Activated naive CD4-positive, alpha-beta T cell treated with anti-CD3 and anti-CD28 coated beads, Interleukin-2, amount 50 U/mL, for 16 hours (primary cell): Measurements from ENCODE around the gene IGF2BP2.

ENCODE experiments used
- DNase-seq: peaks from one replicate; pipeline ENCODE4 v3.0.0-alpha.2; 2020

The IGF2BP2 gene

GRCh38 chr3:185631508-185632206 lies 193.2 kb downstream of the IGF2BP2 start:
- DNase-seq: no peak

DNA sequence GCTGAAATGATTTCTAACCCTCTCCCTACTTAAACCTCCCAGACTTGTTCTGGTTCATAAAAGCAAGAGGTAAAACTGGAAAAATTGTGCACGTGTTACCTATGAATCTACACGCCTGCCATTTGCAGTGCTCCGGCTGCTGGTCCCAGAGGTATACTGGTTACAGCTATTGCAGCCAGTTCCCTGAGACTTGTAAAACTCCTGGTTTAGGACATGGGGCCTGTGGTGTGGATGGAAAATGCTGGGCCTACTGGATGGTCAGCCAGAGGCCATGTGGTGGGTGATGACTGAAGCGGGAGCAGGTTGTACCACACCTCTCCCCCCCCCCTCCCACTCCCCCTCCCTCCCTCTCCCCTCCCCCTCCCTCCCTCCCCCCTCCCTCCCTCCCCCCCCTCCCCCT lies 193.7 kb downstream of the IGF2BP2 start:
- no peak for DNase-seq

DNA sequence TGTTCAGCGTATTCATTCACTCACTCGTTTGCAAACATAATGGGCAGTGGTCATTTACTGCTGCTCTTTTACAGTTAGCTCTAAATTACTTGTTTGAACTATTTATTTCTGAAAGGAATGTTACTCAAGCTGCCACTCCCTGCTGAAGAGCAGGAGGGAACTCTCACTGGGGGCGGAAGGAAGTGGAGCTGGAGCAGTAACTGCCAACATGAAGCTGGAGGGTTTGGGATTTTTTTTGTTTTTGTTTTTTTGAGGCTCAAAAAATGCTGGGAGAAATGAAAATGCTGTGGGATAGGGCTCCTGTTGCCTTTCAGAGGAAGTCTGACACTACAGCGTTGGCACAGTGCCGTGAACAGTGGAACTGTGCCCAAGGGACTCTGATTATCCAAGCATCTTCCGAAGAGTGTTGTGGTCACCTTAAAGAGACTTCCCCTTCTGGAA lies 194.6 kb downstream of the IGF2BP2 start:
- no peak for DNase-seq

- DNase-seq: no peak
Measured at GRCh38 chr3:185629554-185630181, 195.2 kb downstream of the IGF2BP2 start.

- no peak for DNase-seq
Measured at GRCh38 chr3:185625784-185626183, 199.1 kb downstream of the IGF2BP2 start.

- DNase-seq: no peak
Measured at GRCh38 chr3:185623939-185624665, 200.7 kb downstream of the IGF2BP2 start.

DNA sequence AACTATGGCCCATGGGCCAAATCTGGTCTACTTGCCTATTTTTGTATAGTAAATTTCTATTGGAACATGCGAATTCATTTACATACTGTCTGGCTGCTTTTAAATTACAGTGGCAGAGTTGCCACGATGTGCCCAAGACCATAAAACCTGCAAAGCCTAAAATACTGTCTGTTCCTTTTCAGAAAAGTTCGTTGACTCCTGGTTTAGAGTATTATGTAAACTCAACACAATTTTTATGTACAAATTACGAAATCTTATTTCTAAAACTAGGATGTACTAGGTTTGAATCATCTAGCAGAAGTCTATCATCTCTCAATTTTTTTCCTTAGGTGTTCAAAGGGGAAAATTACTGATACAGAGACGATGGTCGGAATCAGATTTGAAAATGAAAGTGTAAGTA lies 211.8 kb downstream of the IGF2BP2 start:
- DNase-seq: no peak

DNA sequence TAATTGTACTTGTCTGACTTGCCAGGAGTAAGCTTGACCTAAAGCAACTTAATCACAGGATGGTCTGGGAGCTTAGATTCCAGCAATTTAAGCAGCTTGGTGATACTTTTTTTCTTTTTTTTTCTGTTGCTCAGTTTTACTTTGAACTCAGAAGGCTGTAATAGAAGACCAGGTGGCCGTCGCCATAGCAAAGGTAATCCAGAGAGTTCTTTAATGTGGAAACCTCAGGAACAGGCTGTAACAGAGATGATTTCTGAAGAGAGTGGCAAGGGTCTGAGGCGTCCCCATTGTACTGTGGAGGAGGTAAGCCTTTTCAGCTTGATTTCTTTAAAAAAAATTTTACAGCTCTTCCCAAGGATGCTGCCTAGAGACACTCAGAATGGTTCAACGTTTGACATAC lies 218.6 kb downstream of the IGF2BP2 start:
- no peak for DNase-seq

DNA sequence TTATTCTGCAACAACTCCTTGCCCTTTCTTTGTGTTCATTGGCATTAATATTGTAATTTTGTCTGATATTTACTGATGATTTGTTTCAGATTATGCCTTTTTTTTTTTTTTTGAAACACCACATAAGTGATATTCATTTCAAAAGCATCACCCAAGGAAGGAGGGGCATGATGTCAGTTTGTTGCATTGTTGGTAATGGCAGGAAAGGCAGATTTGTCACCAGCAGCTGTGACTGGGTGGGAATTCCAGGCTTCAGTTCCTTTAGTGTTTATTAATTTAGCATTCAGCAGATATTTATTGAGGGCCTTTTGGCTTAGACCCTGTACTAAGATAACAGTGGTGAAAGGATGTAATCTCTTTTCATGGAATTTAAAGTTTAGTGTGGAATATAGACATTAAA lies 219.3 kb downstream of the IGF2BP2 start:
- DNase-seq: no peak

GRCh38 chr3:185595526-185595925 lies 229.3 kb downstream of the IGF2BP2 start:
- DNase-seq: no peak

DNA sequence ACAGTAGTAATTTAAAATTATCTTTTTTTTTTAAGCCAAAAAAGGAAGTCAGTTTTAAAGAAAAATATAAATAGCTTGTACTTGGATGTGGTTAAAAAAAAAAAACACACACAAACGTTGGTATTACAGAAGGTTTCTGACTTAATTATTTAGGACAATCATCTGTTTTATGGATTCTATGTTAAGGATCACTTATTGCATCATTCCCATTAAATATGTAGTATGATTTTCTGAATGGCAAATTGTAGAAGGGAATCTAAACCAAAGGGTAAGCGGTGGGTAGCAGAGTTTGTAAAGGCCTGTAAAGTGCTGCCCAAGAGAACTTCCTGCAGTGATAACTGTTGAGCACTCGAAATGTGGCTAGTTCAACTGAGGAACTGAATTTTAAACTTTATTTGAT lies 230.8 kb downstream of the IGF2BP2 start:
- DNase-seq: no peak
